LHCN-M2 (cell line): Measurements from ENCODE around the gene MEF2C. TPM values are rescaled to one million over a fixed set of nuclear protein-coding genes. Genes with fewer than 3 reads are reported as not detected.
A peak's percentile ranks its signal among the peaks of the same experiment; 100 is the strongest.

ENCODE experiments used
- DNase-seq: peaks from one replicate; pipeline ENCODE4 v3.0.0-alpha.2; 2012; ENCODE audit warnings: low read depth
- total RNA-seq: library from RNA; depleted of rRNA; stranded (reverse); fragments of >200 nt; gene quantifications from 2 replicates; pipeline ENCODE4 v1.2.3, GENCODE V29; 2014

MEF2C gene
- total RNA-seq, 1 experiment from 2014 or later: 21.5 TPM

- no peak for DNase-seq
Measured at GRCh38 chr5:88888848-88889188, 5.8 kb upstream of the MEF2C start.

GRCh38 chr5:88888291-88888690 lies 5.3 kb upstream of the MEF2C start:
- no peak for DNase-seq

- no peak for DNase-seq
Measured at GRCh38 chr5:88887342-88887741, 4.4 kb upstream of the MEF2C start.

GRCh38 chr5:88886746-88887341 lies 3.9 kb upstream of the MEF2C start:
- DNase-seq: no peak

- no peak for DNase-seq
Measured at GRCh38 chr5:88886252-88886651, 3.3 kb upstream of the MEF2C start.

- no peak for DNase-seq
Measured at GRCh38 chr5:88885002-88885401, 2.0 kb upstream of the MEF2C start.

GRCh38 chr5:88884608-88884877 lies 1.6 kb upstream of the MEF2C start:
- DNase-seq: peak; percentile 25

- peak; percentile 86 for DNase-seq
Measured at GRCh38 chr5:88883836-88884607, 1.0 kb upstream of the MEF2C start.

- peak; percentile 23 for DNase-seq
Measured at GRCh38 chr5:88882276-88883038, 527 bp downstream of the MEF2C start.

GRCh38 chr5:88881571-88881971 lies 1.4 kb downstream of the MEF2C start:
- peak; percentile 29 for DNase-seq

- no peak for DNase-seq
Measured at GRCh38 chr5:88880201-88880600, 2.8 kb downstream of the MEF2C start.

- DNase-seq: no peak
Measured at GRCh38 chr5:88879724-88880123, 3.3 kb downstream of the MEF2C start.

- DNase-seq: no peak
Measured at GRCh38 chr5:88878976-88879375, 4.0 kb downstream of the MEF2C start.

GRCh38 chr5:88877826-88878225 lies 5.2 kb downstream of the MEF2C start:
- peak; percentile 34 for DNase-seq

GRCh38 chr5:88876714-88877113 lies 6.3 kb downstream of the MEF2C start:
- no peak for DNase-seq

GRCh38 chr5:88875341-88876234 lies 7.4 kb downstream of the MEF2C start:
- DNase-seq: no peak

GRCh38 chr5:88873447-88873846 lies 9.5 kb downstream of the MEF2C start:
- DNase-seq: no peak

- DNase-seq: no peak
Measured at GRCh38 chr5:88872971-88873370, 10.0 kb downstream of the MEF2C start.

GRCh38 chr5:88870285-88870684 lies 12.7 kb downstream of the MEF2C start:
- no peak for DNase-seq

- DNase-seq: no peak
Measured at GRCh38 chr5:88868468-88869068, 14.4 kb downstream of the MEF2C start.

GRCh38 chr5:88867638-88868037 lies 15.3 kb downstream of the MEF2C start:
- no peak for DNase-seq

GRCh38 chr5:88863523-88863922 lies 19.5 kb downstream of the MEF2C start:
- no peak for DNase-seq
